Suppressor macrophage treated with lipopolysaccharide for 4 hours (primary cell): Measurements from ENCODE around the gene PEX6.
A peak's percentile ranks its signal among the peaks of the same experiment; 100 is the strongest.
"Not testable (repeated sequence)": the region's sequence is repeated elsewhere in the genome, so short reads cannot be mapped to it uniquely, and the experiment has no call there.

ENCODE experiments used
- DNase-seq: peaks from one replicate; pipeline ENCODE4 v3.0.0-alpha.2; 2020

The PEX6 gene

GRCh38 chr6:42963855-42964605 lies 15.0 kb downstream of the PEX6 start:
- peak; percentile 50 for DNase-seq

GRCh38 chr6:42963179-42963854 lies 15.7 kb downstream of the PEX6 start:
- DNase-seq: no peak

- no peak for DNase-seq
Observed at GRCh38 chr6:42962502-42963178, 16.3 kb downstream of the PEX6 start.

GRCh38 chr6:42962096-42962495 lies 16.9 kb downstream of the PEX6 start:
- no peak for DNase-seq

- DNase-seq: no peak
Observed at GRCh38 chr6:42961020-42961470, 17.9 kb downstream of the PEX6 start.

GRCh38 chr6:42960243-42961019 lies 18.6 kb downstream of the PEX6 start, which contains the start of gene GNMT:
Gene GNMT (plus strand): TSS chr6:42960754. CDS start chr6:42960768, 14 bp downstream.
- DNase-seq: no peak

GRCh38 chr6:42959917-42960242 lies 19.1 kb downstream of the PEX6 start:
- DNase-seq: no peak

- DNase-seq: no peak
Observed at GRCh38 chr6:42958125-42958524, 20.9 kb downstream of the PEX6 start.

- DNase-seq: not testable (repeated sequence)
Observed at GRCh38 chr6:42954405-42954804, 24.6 kb downstream of the PEX6 start.

- no peak for DNase-seq
Observed at GRCh38 chr6:42952389-42952788, 26.6 kb downstream of the PEX6 start.

- DNase-seq: no peak
Observed at GRCh38 chr6:42947950-42948349, 31.0 kb downstream of the PEX6 start.

GRCh38 chr6:42942444-42942843 lies 36.5 kb downstream of the PEX6 start:
- no peak for DNase-seq

- DNase-seq: not testable (repeated sequence)
Observed at GRCh38 chr6:42941356-42941755, 37.6 kb downstream of the PEX6 start.

- no peak for DNase-seq
Observed at GRCh38 chr6:42940493-42941045, 38.4 kb downstream of the PEX6 start.

- no peak for DNase-seq
Observed at GRCh38 chr6:42939810-42940167, 39.2 kb downstream of the PEX6 start.

- DNase-seq: no peak
Observed at GRCh38 chr6:42938987-42939809, 39.8 kb downstream of the PEX6 start.

GRCh38 chr6:42938428-42938796 lies 40.6 kb downstream of the PEX6 start:
- DNase-seq: no peak

GRCh38 chr6:42937548-42938427 lies 41.2 kb downstream of the PEX6 start:
- no peak for DNase-seq

- no peak for DNase-seq
Observed at GRCh38 chr6:42936398-42936797, 42.6 kb downstream of the PEX6 start.

- DNase-seq: no peak
Observed at GRCh38 chr6:42935322-42935721, 43.7 kb downstream of the PEX6 start.

- peak; percentile 62 for DNase-seq
Observed at GRCh38 chr6:42933205-42933604, 45.8 kb downstream of the PEX6 start.
